Activated naive CD8-positive, alpha-beta T cell (primary cell): ENCODE data around the gene EME2.

Experiments
- H3K27ac Mint-ChIP-seq: one replicate; pipeline ENCODE4 v1.8.0; 2021; ENCODE audit warnings: mixed read lengths
- H3K27me3 Mint-ChIP-seq: one replicate; pipeline ENCODE4 v1.8.0; 2021; ENCODE audit warnings: mixed read lengths
- H3K36me3 Mint-ChIP-seq: one replicate; pipeline ENCODE4 v1.8.0; 2021; ENCODE audit warnings: mixed read lengths
- H3K4me1 Mint-ChIP-seq: one replicate; pipeline ENCODE4 v1.8.0; 2021; ENCODE audit warnings: low read depth, mixed read lengths
- H3K4me3 Mint-ChIP-seq: one replicate; pipeline ENCODE4 v1.8.0; 2021; ENCODE audit warnings: mild to moderate bottlenecking, mixed read lengths
- H3K9me3 Mint-ChIP-seq: one replicate; pipeline ENCODE4 v1.8.0; 2021; ENCODE audit warnings: low read depth, mixed read lengths

Gene EME2

DNA sequence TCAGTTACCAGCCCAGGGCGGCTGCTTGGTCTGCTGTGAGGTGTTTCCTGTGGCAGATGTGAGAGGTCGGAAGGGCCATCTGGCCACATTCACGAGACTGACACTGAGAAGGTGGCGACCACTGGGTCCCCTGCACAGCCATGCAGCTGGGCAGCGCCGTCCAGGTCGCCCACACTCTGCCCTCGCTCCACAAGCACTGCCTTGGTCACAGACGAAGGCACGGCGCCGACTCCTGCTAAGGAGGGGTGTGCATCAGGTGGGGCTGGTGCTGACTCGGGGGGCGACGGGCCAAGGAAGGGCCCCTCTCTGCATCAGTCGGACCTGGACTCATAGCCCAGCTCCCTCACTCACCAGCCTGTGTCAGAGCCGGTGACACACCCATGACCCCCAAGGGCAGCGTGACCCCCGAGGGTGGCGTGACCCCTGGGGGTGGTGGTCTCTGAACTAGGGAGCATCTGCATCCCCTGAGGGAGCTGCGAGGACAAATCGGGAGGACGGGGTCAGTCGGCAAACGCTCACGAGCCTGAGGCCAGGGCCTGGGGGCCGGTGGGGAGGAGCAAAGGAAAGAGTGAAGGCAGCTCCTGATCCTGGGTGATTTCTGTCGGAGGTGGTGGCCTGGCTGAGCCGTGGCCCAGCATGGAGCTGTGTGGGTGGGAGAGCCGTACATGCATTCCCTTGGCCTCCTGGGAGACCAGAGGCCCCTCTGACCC, 31.7 kb upstream of the EME2 start:
- H3K4me3 Mint-ChIP-seq: no peak overlapping the region
- H3K36me3 Mint-ChIP-seq: no peaks in the 10 kb centered on the region
- no peaks in the 10 kb centered on the region for H3K9me3 Mint-ChIP-seq
- no peaks in the 10 kb centered on the region for H3K27me3 Mint-ChIP-seq
- no peaks in the 10 kb centered on the region for H3K4me1 Mint-ChIP-seq
- no peak overlapping the region for H3K27ac Mint-ChIP-seq

DNA sequence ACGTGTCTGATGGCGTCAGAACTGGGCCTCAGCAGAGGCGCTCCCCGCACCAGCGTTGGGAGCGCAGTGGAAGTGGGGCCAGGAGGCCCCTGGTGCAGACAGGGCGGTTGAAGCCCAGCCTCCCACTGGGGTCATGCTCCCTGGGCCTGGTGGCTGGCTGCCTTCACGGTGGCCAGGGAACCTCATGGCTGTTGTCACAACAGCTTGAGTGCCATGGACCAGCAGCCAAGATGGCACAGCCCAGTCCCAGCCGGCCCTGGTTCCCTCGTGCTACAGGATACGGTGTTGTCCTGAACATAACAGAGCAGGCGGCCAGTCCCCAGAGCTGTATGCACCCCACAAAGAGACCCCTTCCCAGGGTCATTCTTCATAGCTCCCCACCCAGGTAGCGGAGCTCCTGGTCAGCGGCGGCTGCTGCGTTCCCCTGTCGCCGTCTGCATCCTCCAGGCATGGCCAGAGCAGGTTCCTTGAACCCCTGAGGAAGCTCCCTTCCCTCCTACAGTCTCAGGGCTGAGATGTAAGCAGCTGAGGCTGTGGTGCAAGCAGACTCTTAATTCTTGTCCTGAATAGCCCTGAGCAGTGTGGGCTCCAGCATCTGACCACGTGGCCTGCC, 31.0 kb upstream of the EME2 start:
- Mint-ChIP-seq H3K4me1 (no peaks in the 10 kb centered on the region), H3K9me3 (no peaks in the 10 kb centered on the region), H3K36me3 (no peaks in the 10 kb centered on the region), H3K27me3 (no peaks in the 10 kb centered on the region), H3K4me3 (no peak overlapping the region), H3K27ac (no peak overlapping the region)

DNA sequence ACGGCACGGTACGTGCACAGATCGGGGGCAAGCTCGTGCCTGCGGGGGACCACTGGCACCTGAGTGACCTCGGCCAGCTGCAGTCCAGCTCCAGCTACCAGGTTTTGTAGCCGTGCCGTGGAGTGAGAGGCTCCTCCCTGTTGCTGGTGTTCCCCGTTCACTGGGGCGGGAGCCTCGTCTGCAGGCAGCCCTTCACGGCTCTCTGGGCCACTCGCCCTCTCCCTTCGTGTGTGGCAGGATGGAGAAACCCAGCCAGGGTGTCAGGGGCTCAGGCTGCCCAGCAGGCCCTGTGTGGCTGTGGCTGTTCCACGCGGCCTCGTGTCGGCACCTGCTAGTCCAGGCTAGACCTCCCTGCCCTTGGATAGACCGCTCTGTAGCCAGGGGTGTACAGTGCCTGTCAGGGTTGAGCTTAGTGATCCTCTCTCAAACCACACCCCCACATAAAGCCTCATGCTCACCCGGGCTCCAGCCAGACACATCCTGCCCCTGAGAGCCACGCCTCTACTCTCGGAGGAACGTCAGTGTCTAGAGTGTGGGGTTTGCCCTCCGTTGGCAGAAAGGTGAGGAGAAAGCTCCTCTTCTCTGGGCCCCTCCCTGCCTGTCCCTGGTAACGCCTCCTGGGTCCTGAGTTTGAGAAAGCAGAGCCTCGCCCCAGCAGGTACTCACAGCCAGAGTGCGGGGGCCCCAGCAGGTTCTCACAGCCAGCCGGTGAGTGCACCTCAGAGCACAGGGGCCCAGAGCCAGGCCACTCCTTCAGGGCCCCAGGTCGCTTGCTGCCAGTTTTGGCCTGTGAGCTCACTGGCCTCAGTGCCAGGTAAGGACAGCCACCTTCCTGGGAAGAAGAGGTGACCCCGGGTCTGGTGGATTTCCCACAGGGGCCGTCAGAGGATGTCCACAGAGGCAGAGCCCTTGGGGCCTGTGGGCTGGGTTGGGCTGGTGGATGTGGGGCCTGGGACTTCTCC, 29.0 kb upstream of the EME2 start:
- Mint-ChIP-seq H3K4me1 (no peaks in the 10 kb centered on the region), H3K36me3 (no peaks in the 10 kb centered on the region), H3K9me3 (no peaks in the 10 kb centered on the region), H3K27me3 (no peaks in the 10 kb centered on the region), H3K27ac (no peak overlapping the region), H3K4me3 (no peak overlapping the region)

DNA sequence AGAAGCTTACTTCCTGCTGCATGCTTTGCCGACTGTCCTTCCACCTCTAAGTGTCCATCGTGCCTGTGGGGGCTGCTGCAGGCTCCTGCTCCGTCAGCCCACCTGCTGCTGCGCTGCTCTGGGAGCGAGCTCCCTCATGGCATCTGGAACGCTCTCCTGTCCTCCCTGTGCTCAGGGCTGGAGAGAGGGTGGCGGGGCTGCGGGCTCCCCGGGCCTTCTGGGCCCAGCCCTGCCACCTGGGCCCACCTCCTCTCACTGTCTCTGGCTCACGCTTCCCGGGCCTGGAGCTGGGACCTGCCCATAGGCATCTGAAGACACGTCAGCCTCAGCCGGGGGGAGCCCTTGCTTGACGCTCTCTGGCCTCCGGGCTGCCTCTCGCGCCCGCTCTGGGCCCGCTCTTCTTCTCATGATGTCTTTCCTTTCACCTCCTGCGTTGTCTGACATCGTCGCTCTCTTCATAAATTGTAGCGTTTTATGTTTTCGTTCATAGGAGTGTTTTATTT, 28.2 kb upstream of the EME2 start:
- no peak overlapping the region for H3K4me3 Mint-ChIP-seq
- no peaks in the 10 kb centered on the region for H3K4me1 Mint-ChIP-seq
- no peak overlapping the region for H3K27ac Mint-ChIP-seq
- H3K36me3 Mint-ChIP-seq: no peaks in the 10 kb centered on the region
- H3K9me3 Mint-ChIP-seq: no peaks in the 10 kb centered on the region
- no peaks in the 10 kb centered on the region for H3K27me3 Mint-ChIP-seq

DNA sequence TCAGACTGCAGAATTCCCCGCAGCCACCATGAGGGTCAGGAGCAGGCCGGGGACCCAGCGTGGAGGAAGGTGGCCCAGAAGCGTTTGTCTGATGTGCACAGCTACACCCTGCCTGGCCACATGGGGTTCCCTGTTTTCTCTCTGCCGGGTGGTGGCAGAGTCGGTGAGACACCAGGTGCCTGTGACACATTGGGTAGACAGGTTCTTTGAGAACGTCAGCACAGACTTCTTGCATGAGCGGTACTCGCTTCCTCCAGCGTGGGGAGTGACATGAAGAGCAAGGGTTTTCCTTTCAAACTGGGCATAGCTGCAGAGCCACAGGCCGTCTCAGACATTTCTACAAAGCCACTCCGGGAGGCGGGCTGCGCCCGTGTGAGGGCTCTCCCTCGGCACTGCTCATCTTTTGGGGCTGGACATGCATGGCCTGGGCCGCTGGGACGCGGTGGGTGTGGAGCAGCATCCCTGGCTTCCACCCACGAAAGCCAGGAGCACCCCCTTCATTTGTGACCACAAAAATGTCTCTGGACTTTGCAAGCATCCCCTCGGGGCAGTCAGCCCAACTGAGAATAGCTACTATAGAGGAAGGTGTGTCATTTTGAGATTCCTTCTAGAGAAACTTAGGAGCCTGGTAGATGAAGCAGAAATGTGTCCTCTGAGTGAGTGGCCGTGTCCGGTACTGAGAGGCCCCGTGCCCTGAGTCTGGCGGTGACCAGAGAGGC, 27.3 kb upstream of the EME2 start:
- H3K27ac Mint-ChIP-seq: no peak overlapping the region
- H3K36me3 Mint-ChIP-seq: no peaks in the 10 kb centered on the region
- H3K4me1 Mint-ChIP-seq: no peaks in the 10 kb centered on the region
- H3K4me3 Mint-ChIP-seq: no peak overlapping the region
- no peaks in the 10 kb centered on the region for H3K9me3 Mint-ChIP-seq
- H3K27me3 Mint-ChIP-seq: no peaks in the 10 kb centered on the region

DNA sequence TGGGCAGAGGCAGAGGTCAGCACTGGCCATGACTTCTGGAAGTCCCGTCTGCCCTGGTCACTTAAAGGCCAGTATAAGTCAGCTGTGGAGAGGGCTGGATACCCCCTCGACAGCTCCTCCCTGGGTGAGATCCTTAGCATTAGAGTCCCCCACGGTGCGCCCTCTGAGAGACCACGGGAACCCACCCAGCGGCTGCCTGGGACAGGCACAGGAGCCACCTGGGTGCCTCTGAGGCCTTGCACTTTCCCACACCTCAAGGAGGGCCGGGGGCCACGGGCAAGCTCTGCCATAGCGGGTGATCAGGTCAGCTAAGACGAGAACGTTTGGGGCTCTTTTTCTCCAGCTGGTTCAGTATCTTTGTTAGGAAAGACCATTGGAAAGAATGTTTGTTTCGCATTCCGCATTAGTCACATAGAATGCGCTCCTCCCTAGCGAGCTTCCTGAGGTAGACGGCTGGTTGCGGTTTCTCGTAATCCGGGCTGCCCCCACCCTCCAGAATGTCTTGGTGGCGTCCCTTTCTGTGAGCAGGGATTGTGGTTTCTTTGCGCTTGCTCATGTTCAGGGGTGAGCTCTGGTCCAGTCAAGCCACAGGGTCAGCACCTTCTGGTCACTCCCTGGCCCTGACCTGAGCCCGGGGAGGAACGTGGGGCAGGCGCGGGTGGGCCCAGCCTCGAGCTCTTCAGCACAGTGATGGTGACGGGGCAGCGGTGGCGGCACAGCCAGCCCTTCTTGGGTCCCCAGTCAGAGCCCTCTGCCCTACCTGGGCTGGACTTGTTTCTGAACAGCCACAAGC, 26.5 kb upstream of the EME2 start:
- no peak overlapping the region for H3K27ac Mint-ChIP-seq
- no peaks in the 10 kb centered on the region for H3K9me3 Mint-ChIP-seq
- no peaks in the 10 kb centered on the region for H3K36me3 Mint-ChIP-seq
- H3K4me1 Mint-ChIP-seq: no peaks in the 10 kb centered on the region
- H3K27me3 Mint-ChIP-seq: no peaks in the 10 kb centered on the region
- H3K4me3 Mint-ChIP-seq: no peak overlapping the region

DNA sequence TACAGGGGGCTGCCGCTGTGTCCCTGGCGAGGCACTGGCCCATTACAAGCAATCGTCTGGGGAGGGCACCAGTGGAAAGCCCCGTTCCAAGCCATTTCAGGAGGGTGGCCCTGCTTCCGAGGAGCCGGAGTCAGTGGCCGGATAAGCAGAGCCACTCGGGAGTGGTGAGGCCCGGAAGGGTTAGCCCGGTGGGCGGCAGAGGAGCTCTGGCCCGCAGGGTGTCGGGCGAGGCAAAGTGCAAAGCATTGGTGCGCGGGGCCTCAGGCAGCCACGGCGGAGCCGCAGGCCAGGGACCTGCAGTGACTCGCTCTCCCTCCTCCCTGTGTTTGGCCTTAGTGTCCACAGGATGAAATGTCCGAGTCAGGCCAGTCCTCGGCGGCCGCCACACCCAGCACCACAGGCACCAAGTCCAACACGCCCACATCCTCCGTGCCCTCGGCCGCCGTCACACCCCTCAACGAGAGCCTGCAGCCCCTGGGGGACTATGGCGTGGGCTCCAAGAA, 25.9 kb upstream of the EME2 start:
- H3K36me3 Mint-ChIP-seq: no peaks in the 10 kb centered on the region
- no peak overlapping the region for H3K4me3 Mint-ChIP-seq
- no peaks in the 10 kb centered on the region for H3K4me1 Mint-ChIP-seq
- H3K27ac Mint-ChIP-seq: no peak overlapping the region
- H3K27me3 Mint-ChIP-seq: no peaks in the 10 kb centered on the region
- H3K9me3 Mint-ChIP-seq: no peaks in the 10 kb centered on the region

DNA sequence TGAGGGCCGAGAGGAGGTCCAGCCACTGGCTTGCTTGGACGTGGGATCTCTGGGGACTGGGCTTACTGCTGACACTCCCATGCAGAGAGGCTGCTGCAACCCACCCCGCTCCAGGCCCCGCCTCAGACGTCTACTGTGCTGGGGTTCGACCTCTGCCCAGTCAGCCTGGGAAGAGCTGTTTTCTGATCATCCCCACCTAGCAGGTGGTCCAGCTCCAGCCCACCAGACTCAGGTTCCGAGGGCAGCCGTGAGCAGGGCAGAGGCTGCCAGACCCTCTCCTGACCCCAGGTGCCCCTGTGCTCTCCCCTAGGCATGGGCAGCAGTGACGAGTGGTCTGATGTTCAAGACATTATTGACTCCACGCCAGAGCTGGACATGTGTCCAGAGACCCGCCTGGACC, 24.7 kb upstream of the EME2 start:
- Mint-ChIP-seq H3K36me3 (no peaks in the 10 kb centered on the region), H3K27me3 (no peaks in the 10 kb centered on the region)

DNA sequence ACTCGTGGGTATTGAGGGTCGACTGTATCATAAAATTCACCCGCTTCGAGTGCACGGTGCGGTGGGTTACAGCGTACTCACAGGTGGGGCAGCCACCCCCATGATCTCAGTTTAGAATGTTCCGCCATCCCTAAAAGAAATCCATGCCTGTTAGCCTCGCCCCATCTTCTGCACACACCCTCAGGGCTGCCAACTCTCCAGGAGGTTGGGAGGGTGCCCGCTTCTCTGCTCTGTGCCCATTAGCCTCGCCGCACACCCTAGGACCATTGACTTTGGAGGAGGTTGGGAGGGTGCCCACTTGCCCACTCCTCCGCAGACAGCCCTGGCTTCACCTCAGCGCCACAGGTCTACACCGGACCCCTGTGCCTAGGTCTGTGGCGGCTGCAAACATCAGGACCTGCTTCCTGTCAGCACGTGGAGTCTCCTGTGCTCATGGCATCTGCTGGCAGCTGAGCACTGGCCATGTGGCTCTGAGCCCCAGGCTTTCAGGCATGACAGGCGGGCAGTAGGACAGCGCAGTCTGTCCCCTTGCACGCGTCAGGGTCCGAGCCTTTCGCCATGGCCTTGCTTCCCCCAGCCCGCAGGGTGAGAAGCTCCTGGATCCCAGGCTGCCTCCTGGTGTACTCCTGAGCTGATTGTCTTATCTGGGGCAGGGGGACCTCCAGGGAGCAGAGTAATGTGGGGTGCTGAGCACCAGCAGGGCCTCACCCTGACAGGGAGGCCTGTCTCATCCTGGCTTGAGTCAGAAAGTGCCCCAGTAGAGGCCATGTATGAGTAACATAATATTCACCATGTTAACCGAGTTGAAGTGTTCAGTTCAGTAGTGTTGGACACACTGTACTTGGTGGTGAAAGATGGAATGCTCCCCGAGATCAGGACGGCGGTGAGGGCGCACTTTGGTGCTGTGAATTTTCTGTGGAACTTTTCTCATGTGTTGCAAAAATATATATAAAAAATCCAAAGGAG, 23.2 kb upstream of the EME2 start:
- Mint-ChIP-seq H3K4me1 (no peaks in the 10 kb centered on the region), H3K36me3 (no peaks in the 10 kb centered on the region), H3K27me3 (no peaks in the 10 kb centered on the region), H3K4me3 (no peak overlapping the region), H3K27ac (no peak overlapping the region), H3K9me3 (no peaks in the 10 kb centered on the region)

More for the DNA sequence above, 24.7 kb upstream of the EME2 start:
- no peaks in the 10 kb centered on the region for H3K4me1 Mint-ChIP-seq
- no peak overlapping the region for H3K27ac Mint-ChIP-seq
- H3K9me3 Mint-ChIP-seq: no peaks in the 10 kb centered on the region
- H3K4me3 Mint-ChIP-seq: no peak overlapping the region

DNA sequence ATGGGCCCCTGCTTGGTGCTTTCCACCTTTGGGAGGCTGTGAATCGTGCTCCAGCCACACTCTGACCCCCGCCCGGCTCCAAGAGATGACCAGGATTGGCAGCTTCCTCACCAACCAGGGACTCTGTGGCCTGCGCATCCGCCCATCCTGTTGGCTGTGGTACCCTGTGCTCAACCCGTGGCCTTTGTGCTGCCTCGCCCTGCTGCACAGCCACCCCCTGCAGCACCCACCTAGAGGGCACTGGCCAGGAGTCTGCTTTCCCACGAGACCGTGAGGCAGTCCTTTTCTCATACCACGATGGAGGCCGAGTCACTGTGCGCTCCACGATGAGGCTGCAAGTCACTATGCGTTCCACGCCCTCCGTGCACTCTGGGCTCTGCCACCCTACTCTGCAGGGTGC, 20.7 kb upstream of the EME2 start:
- no peak overlapping the region for H3K27ac Mint-ChIP-seq
- no peaks in the 10 kb centered on the region for H3K36me3 Mint-ChIP-seq
- H3K4me3 Mint-ChIP-seq: no peak overlapping the region

DNA sequence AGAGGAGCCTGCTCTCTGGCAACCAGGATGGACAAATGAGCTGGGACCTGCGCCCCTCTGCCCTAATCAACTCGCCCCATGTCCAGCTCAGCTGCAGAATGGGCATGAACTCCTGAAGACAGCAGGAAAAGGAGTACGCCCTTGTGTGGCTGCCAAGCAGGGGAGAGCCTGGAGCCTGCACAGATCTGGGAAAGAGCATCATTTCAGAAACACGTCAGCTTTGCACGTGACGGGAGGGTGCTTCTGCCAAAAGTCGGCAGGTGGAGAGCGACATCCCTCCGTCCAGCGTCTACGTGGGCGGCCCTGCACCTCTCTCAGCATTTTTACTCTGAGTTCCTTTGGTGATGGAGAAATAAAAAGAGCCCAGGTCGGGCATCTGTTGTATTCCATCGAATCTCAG, 19.8 kb upstream of the EME2 start:
- no peak overlapping the region for H3K4me3 Mint-ChIP-seq
- no peaks in the 10 kb centered on the region for H3K36me3 Mint-ChIP-seq
- H3K4me1 Mint-ChIP-seq: peaks cover 5% of the 10 kb centered on the region
- H3K9me3 Mint-ChIP-seq: no peaks in the 10 kb centered on the region
- H3K27ac Mint-ChIP-seq: no peak overlapping the region
- H3K27me3 Mint-ChIP-seq: no peaks in the 10 kb centered on the region

More for the DNA sequence above, 20.7 kb upstream of the EME2 start:
- Mint-ChIP-seq H3K4me1 (peaks cover 3% of the 10 kb centered on the region), H3K9me3 (no peaks in the 10 kb centered on the region), H3K27me3 (no peaks in the 10 kb centered on the region)

DNA sequence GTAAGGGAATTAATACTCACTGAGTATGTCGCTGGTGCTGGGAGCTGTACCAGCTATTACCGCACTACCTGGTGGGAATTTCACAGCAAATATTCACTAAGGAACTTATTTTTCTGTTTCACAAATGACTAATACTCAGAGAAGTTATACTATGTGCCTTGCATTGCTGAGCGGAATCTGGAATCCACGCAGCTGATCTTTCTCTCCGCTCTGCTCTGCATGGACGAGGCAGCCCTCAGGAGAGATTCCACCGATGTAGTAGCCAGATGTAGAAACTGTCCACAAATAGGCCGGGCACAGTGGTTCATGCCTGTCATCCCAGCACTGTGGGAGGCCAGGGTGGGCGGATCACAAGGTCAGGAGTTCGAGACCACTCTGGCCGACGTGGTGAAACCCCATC, 18.4 kb upstream of the EME2 start:
- Mint-ChIP-seq H3K4me1 (peaks cover 5% of the 10 kb centered on the region), H3K27me3 (no peaks in the 10 kb centered on the region), H3K27ac (no peak overlapping the region), H3K4me3 (no peak overlapping the region), H3K36me3 (no peaks in the 10 kb centered on the region), H3K9me3 (no peaks in the 10 kb centered on the region)
